ENCODE measurements around the gene YIPF1. TPM values are rescaled to one million over a fixed set of nuclear protein-coding genes. Genes with fewer than 3 reads are reported as not detected.

YIPF1 gene
- total RNA-seq, 1 donor from 2014 or later: 39.3 TPM

GRCh38 chr1:53896635-53897229 is 7.1 kb upstream of the YIPF1 start:
- H3K27me3 Mint-ChIP-seq (ENCODE audit: unreplicated experiment): peaks cover 8% of the 10 kb centered on the region

GRCh38 chr1:53895421-53895820 is 5.8 kb upstream of the YIPF1 start:
- no peaks in the 10 kb centered on the region for H3K36me3 Mint-ChIP-seq (ENCODE audit: unreplicated experiment)

More at GRCh38 chr1:53896635-53897229, 7.1 kb upstream of the YIPF1 start:
- no peak overlapping the region for H3K4me3 Mint-ChIP-seq (ENCODE audit: unreplicated experiment)
- peaks cover 2% of the 10 kb centered on the region for H3K9me3 Mint-ChIP-seq (ENCODE audit: unreplicated experiment)
- no peaks in the 10 kb centered on the region for H3K4me1 Mint-ChIP-seq (ENCODE audit: low read depth, unreplicated experiment)
- TF ChIP-seq CTCF (IDR thresholded peaks at IDR 0.05; ENCODE audit: partially characterized antibody, unreplicated experiment): no peak
- no peak overlapping the region for H3K27ac Mint-ChIP-seq (ENCODE audit: unreplicated experiment)
- DNase-seq: no peak
- no peaks in the 10 kb centered on the region for H3K36me3 Mint-ChIP-seq (ENCODE audit: unreplicated experiment)

GRCh38 chr1:53894644-53895043 is 5.0 kb upstream of the YIPF1 start:
- H3K4me3 Mint-ChIP-seq (ENCODE audit: unreplicated experiment): no peak overlapping the region
- TF ChIP-seq CTCF (IDR thresholded peaks at IDR 0.05; ENCODE audit: partially characterized antibody, unreplicated experiment): no peak
- peaks cover 3% of the 10 kb centered on the region for H3K4me1 Mint-ChIP-seq (ENCODE audit: low read depth, unreplicated experiment)
- H3K36me3 Mint-ChIP-seq (ENCODE audit: unreplicated experiment): no peaks in the 10 kb centered on the region
- H3K9me3 Mint-ChIP-seq (ENCODE audit: unreplicated experiment): peaks cover 2% of the 10 kb centered on the region
- H3K27ac Mint-ChIP-seq (ENCODE audit: unreplicated experiment): no peak overlapping the region
- DNase-seq: no peak
- peaks cover 2% of the 10 kb centered on the region for H3K27me3 Mint-ChIP-seq (ENCODE audit: unreplicated experiment)

More at GRCh38 chr1:53895421-53895820, 5.8 kb upstream of the YIPF1 start:
- Mint-ChIP-seq H3K27ac (ENCODE audit: unreplicated experiment) (no peak overlapping the region), H3K4me3 (ENCODE audit: unreplicated experiment) (no peak overlapping the region), H3K4me1 (ENCODE audit: low read depth, unreplicated experiment) (no peaks in the 10 kb centered on the region), H3K27me3 (ENCODE audit: unreplicated experiment) (peaks cover 2% of the 10 kb centered on the region), H3K9me3 (ENCODE audit: unreplicated experiment) (peaks cover 2% of the 10 kb centered on the region)
- no peak for DNase-seq
- TF ChIP-seq CTCF (IDR thresholded peaks at IDR 0.05; ENCODE audit: partially characterized antibody, unreplicated experiment): no peak

- TF ChIP-seq CTCF (IDR thresholded peaks at IDR 0.05; ENCODE audit: partially characterized antibody, unreplicated experiment): no peak
- H3K36me3 Mint-ChIP-seq (ENCODE audit: unreplicated experiment): no peaks in the 10 kb centered on the region
- peaks cover 2% of the 10 kb centered on the region for H3K9me3 Mint-ChIP-seq (ENCODE audit: unreplicated experiment)
- peaks cover 3% of the 10 kb centered on the region for H3K4me1 Mint-ChIP-seq (ENCODE audit: low read depth, unreplicated experiment)
- no peak for DNase-seq
- no peak within 1 kb of the TSS for H3K4me3 Mint-ChIP-seq (ENCODE audit: unreplicated experiment)
- H3K27ac Mint-ChIP-seq (ENCODE audit: unreplicated experiment): no peak within 1 kb of the TSS
- H3K27me3 Mint-ChIP-seq (ENCODE audit: unreplicated experiment): peaks cover 2% of the 10 kb centered on the region
Observed at GRCh38 chr1:53893999-53894636, 4.5 kb upstream of the YIPF1 start, which contains the start of gene DIO1. TSS of gene DIO1 (plus strand) at chr1:53894187. CDS start at chr1:53894211, 24 bp downstream.

GRCh38 chr1:53892911-53893310 is 3.3 kb upstream of the YIPF1 start:
- Mint-ChIP-seq H3K9me3 (ENCODE audit: unreplicated experiment) (peaks cover 3% of the 10 kb centered on the region), H3K27ac (ENCODE audit: unreplicated experiment) (no peak overlapping the region), H3K27me3 (ENCODE audit: unreplicated experiment) (no peaks in the 10 kb centered on the region), H3K4me3 (ENCODE audit: unreplicated experiment) (no peak overlapping the region), H3K36me3 (ENCODE audit: unreplicated experiment) (no peaks in the 10 kb centered on the region), H3K4me1 (ENCODE audit: low read depth, unreplicated experiment) (peaks cover 3% of the 10 kb centered on the region)
- no peak for TF ChIP-seq CTCF (IDR thresholded peaks at IDR 0.05; ENCODE audit: partially characterized antibody, unreplicated experiment)
- DNase-seq: no peak

All from glutamatergic neuron (in vitro differentiated cells).